SK-N-SH (cell line): Measurements from ENCODE around the gene ASIC3.

Source experiments
- CHD2 ChIP-seq: fragments of 150-350 bp; IDR thresholded peaks from 2 replicates; pipeline ENCODE4 v1.6.1; 2018; ENCODE audit warnings: low read length; ENCODE audit not compliant: partially characterized antibody
- FOXJ3 ChIP-seq: sonication (generic); formaldehyde crosslinking; IDR thresholded peaks from 2 replicates; pipeline ENCODE4 v1.5.1; 2020; ENCODE audit warnings: mild to moderate bottlenecking, missing genetic modification reagents
- JUND ChIP-seq: IDR thresholded peaks from 2 replicates; pipeline ENCODE4 v1.4.0; 2012
- NRF1 ChIP-seq: IDR thresholded peaks from 2 replicates; pipeline ENCODE4 v1.6.1; 2012; ENCODE audit warnings: low read depth, mild to moderate bottlenecking, low read length
- POLR2AphosphoS5 ChIP-seq: IDR thresholded peaks from 2 replicates; pipeline ENCODE4 v1.6.1; 2012; ENCODE audit warnings: low read depth, low read length

DNA sequence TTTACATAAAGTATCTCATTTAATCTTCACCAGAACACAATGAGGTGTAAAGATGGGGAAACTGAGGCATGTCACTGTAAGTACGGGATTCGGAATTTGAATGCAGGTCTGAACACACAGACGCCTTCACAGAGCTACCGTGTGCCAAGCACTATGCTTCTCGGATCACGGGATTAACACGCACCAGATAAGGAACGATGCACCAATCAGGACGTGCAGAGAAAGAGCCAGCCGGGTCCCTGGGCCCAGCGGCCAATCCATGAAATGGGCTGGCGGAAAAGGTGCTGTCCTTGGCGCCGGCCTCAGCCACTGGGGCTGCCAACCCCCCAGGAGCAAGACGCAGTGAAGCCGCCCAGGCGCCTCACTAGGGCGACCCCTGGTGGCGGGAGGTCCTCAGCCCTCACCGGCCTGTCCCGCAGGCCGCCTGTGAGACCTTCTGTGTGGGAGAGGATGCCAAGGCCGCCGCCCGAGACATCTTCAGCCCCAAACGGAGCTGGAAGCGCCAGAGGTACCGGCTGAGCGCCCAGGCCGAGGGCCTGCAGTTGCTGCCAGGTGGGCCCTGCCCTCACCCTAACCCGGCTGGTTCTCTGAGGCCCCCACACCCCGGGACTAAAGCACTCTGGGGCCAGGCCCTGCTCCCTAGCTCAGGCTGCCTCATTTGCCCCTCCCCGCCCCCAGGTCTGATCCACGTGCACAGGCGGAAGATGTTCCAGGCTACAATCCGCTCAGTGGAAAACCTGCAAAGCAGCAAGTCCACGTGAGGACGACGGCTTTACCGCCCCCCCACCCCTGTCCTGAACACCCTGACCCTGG, 39.6 kb upstream of the ASIC3 start:
- no peak for TF ChIP-seq JUND
- TF ChIP-seq CHD2: no peak
- TF ChIP-seq NRF1: no peak
- TF ChIP-seq FOXJ3: no peak
- TF ChIP-seq POLR2AphosphoS5: no peak
